Gastrocnemius medialis (tissue), 4 donors: Measurements from ENCODE around the gene BMP7.

ENCODE experiments used
- POLR2A ChIP-seq, 2 donors: fragments of 450-650 bp; IDR thresholded peaks; one replicate each; pipeline ENCODE4 v1.6.1; 2017; ENCODE audit warnings: antibody characterized with exemption in 2 of 2, mild to moderate bottlenecking in 2 of 2, moderate library complexity in 2 of 2
- TF ChIP-seq, protein P1 (sequence below), 5 experiments: fragments of 450-650 bp in 3 of 5; fragments of 200-600 bp in 2 of 5; sonication (generic) in 2 of 5; IDR thresholded peaks in 4 of 5; conservative IDR thresholded peaks in 1 of 5; 1 replicate in 4 of 5; 2 replicates in 1 of 5; pipeline ENCODE4 v1.5.1; 2016 to 2019; ENCODE audit warnings: antibody characterized with exemption in 5 of 5, mild to moderate bottlenecking in 3 of 5, moderate library complexity in 3 of 5

DNA sequence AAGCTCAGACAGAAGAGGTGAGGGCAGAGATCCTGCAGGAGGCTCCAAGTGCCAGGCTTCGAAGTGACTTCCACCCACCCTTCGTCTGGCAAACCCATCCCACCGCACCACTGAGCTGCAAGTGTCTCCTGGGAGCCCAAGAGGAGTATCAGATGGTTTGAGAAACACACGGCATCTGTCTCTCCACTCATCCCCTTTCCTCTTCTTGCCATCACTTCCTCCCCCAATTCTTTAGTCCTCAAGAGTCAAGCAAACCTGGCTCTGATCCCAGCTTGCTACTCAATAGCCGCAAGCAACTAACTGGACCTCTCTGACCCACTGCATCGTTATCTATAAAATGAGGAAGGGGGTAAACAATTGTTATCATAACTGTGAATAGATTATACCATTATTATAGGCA, 142.1 kb downstream of the BMP7 start:
- TF ChIP-seq POLR2A (IDR thresholded peaks at IDR 0.05) = no peak
- TF ChIP-seq, protein P1, sequence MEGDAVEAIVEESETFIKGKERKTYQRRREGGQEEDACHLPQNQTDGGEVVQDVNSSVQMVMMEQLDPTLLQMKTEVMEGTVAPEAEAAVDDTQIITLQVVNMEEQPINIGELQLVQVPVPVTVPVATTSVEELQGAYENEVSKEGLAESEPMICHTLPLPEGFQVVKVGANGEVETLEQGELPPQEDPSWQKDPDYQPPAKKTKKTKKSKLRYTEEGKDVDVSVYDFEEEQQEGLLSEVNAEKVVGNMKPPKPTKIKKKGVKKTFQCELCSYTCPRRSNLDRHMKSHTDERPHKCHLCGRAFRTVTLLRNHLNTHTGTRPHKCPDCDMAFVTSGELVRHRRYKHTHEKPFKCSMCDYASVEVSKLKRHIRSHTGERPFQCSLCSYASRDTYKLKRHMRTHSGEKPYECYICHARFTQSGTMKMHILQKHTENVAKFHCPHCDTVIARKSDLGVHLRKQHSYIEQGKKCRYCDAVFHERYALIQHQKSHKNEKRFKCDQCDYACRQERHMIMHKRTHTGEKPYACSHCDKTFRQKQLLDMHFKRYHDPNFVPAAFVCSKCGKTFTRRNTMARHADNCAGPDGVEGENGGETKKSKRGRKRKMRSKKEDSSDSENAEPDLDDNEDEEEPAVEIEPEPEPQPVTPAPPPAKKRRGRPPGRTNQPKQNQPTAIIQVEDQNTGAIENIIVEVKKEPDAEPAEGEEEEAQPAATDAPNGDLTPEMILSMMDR (IDR thresholded peaks at IDR 0.05 in 4 of 5, conservative IDR thresholded peaks at IDR 0.05 in 1 of 5) = no peak
